Peyer's patch (tissue), 4 donors: ENCODE results near the gene SEC16B. TPM values are rescaled to one million over a fixed set of nuclear protein-coding genes. Genes with fewer than 3 reads are reported as not detected.

ENCODE experiments used
- DNase-seq, 3 donors: peaks; one replicate each; pipeline ENCODE4 v3.0.0-alpha.2; 2017 to 2019
- H3K27ac ChIP-seq, 4 donors: fragments of 200-600 bp; sonication (generic); one replicate each; pipeline ENCODE4 v1.5.1; 2016 to 2019
- H3K27me3 ChIP-seq, 2 donors: fragments of 200-600 bp; sonication (generic); one replicate each; pipeline ENCODE4 v1.5.1; 2019
- H3K36me3 ChIP-seq, 3 donors: fragments of 200-600 bp; sonication (generic); one replicate each; pipeline ENCODE4 v1.5.1; 2016 to 2019
- H3K4me1 ChIP-seq, 4 donors: fragments of 200-600 bp; sonication (generic); one replicate each; pipeline ENCODE4 v1.5.1; 2016 to 2019
- H3K4me3 ChIP-seq, 4 donors: fragments of 200-600 bp; sonication (generic); 1 replicate in 3 of 4; 2 replicates in 1 of 4; pipeline ENCODE4 v1.5.1; 2016 to 2019; ENCODE audit warnings: mild to moderate bottlenecking in 1 of 4
- H3K9me3 ChIP-seq, 4 donors: fragments of 200-600 bp; sonication (generic); one replicate each; pipeline ENCODE4 v1.5.1; 2016 to 2019; ENCODE audit warnings: mild to moderate bottlenecking in 1 of 4
- POLR2A ChIP-seq, 2 donors: fragments of 450-650 bp; IDR thresholded peaks; one replicate each; pipeline ENCODE4 v1.5.1; 2017; ENCODE audit warnings: antibody characterized with exemption in 2 of 2, mild to moderate bottlenecking in 2 of 2, moderate library complexity in 2 of 2
- total RNA-seq, 4 donors: library from RNA; depleted of rRNA; stranded (reverse); fragments of >200 nt; gene quantifications; one replicate each; pipeline ENCODE4 v1.1.0, GENCODE V29; 2016
- TF ChIP-seq, protein P1 (sequence below), 6 experiments: fragments of 450-650 bp in 4 of 6; fragments of 200-600 bp in 2 of 6; sonication (generic) in 1 of 6; IDR thresholded peaks; one replicate each; pipeline ENCODE4 v1.5.1; 2017 to 2019; ENCODE audit warnings: antibody characterized with exemption in 6 of 6, mild to moderate bottlenecking in 3 of 6, moderate library complexity in 1 of 6

Gene SEC16B
- total RNA-seq, 4 donors from 2014 or later: 20.6 to 147 (median 55.0) TPM

DNA sequence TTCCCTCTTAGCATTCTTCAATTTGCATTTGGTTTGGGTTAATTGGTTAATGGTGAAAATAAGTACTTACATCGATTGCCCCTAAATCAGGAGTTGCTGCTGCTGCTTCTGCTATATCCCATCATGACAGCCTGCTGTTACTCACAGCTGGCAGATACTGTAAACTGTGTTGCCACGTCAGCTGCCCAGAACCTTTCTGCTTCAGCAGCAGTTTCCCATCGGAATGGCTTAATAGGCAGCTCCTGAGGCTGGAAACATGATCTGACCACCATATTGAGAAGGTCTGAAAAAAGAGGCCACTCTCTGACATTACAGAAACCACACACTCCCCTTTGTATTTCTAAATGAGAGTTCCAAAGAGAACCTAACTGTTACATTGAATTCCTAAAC, 14.3 kb upstream of the SEC16B start:
- Histone ChIP-seq H3K4me1 (no peaks in the 10 kb centered on the region), H3K27ac (no peak overlapping the region), H3K9me3 (no peaks in the 10 kb centered on the region), H3K27me3 (no peaks in the 10 kb centered on the region), H3K36me3 (no peaks in the 10 kb centered on the region), H3K4me3 (no peak overlapping the region)
- DNase-seq: no peak
- TF ChIP-seq POLR2A (IDR thresholded peaks at IDR 0.05): no peak
- TF ChIP-seq, protein P1, sequence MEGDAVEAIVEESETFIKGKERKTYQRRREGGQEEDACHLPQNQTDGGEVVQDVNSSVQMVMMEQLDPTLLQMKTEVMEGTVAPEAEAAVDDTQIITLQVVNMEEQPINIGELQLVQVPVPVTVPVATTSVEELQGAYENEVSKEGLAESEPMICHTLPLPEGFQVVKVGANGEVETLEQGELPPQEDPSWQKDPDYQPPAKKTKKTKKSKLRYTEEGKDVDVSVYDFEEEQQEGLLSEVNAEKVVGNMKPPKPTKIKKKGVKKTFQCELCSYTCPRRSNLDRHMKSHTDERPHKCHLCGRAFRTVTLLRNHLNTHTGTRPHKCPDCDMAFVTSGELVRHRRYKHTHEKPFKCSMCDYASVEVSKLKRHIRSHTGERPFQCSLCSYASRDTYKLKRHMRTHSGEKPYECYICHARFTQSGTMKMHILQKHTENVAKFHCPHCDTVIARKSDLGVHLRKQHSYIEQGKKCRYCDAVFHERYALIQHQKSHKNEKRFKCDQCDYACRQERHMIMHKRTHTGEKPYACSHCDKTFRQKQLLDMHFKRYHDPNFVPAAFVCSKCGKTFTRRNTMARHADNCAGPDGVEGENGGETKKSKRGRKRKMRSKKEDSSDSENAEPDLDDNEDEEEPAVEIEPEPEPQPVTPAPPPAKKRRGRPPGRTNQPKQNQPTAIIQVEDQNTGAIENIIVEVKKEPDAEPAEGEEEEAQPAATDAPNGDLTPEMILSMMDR (IDR thresholded peaks at IDR 0.05): no peak

DNA sequence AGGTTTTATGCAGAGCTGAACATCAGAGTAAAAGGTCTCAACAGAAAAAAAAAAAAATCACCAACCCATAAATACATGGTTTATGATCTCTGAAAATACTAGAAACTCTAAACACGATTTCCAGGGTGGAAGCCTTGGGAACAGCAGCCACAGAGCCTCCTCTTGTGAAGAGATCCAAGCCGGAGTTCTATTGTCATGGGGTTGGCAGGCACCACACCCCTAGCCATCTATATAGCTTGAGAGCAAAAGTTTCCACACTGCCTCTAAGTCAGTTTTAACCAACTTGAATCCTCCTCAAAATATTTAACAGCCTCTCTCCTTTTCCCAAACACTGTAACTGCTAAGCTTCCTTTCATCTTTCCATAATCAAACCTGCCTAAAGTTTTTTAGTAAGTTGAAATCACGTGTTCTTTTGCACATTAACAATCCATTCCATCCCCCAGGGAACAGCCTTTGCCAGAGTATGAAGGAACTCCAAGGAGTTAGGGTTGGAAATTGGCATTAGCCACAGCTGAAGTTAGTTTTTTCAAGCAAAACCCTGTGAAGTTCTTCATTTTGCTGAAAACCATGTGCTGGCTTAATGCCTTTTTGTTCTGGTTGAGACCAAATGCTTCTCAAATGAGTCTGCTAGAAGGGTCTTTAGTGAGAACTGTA, 13.8 kb upstream of the SEC16B start:
- no peak overlapping the region for H3K27ac ChIP-seq
- H3K27me3 ChIP-seq: no peaks in the 10 kb centered on the region
- DNase-seq: no peak
- no peaks in the 10 kb centered on the region for H3K36me3 ChIP-seq
- TF ChIP-seq, protein P1 (IDR thresholded peaks at IDR 0.05): no peak
- no peak for TF ChIP-seq POLR2A (IDR thresholded peaks at IDR 0.05)
- H3K9me3 ChIP-seq: no peaks in the 10 kb centered on the region
- no peaks in the 10 kb centered on the region for H3K4me1 ChIP-seq
- H3K4me3 ChIP-seq: no peak overlapping the region

DNA sequence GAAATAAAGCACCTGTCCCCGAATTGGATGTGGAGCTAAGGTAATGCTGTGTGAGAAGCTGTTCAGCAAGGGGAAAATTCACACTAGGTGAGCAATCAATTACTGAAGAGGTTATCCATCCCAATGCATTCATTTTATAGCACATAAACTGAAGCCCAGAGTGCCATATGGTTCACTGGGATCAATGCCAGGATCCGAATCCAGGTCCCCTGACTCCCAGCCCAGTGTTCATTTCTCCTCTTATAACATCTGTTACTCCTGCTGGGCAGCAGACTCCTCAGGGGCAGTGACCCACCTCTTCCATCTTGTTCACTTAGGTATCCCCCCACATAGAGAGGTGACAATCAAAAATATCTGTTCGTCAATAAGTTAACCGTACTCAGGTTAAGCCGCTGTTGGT, 13.2 kb upstream of the SEC16B start:
- no peak for TF ChIP-seq POLR2A (IDR thresholded peaks at IDR 0.05)
- TF ChIP-seq, protein P1 (IDR thresholded peaks at IDR 0.05): no peak
- DNase-seq: no peak
- Histone ChIP-seq H3K27ac (no peak overlapping the region), H3K4me1 (no peaks in the 10 kb centered on the region), H3K4me3 (no peak overlapping the region), H3K9me3 (no peaks in the 10 kb centered on the region), H3K27me3 (no peaks in the 10 kb centered on the region), H3K36me3 (no peaks in the 10 kb centered on the region)

GRCh38 chr1:177981200-177981599, 11.3 kb upstream of the SEC16B start:
- TF ChIP-seq POLR2A (IDR thresholded peaks at IDR 0.05): no peak
- no peaks in the 10 kb centered on the region for H3K27me3 ChIP-seq
- no peak overlapping the region for H3K4me3 ChIP-seq

DNA sequence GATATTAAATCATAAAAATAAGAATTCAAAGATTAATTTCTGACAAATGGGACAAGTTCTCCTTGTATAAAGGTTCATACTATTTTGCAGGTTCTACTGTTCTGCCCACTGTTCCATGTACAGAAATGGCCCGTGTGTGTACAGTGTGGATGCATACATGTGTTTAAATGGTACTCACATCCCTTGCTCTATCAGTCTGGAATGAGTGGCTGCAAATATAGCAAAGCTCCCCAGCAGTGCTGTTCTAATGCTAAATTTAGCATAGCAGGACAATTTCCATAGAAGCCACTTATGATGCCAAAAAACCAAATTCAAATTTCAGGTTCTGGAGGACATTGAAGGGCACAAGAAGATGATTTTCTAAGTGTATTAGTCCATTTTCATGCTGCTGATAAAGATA, 9.4 kb upstream of the SEC16B start:
- DNase-seq: no peak
- TF ChIP-seq POLR2A (IDR thresholded peaks at IDR 0.05): no peak
- TF ChIP-seq, protein P1 (IDR thresholded peaks at IDR 0.05): no peak
- Histone ChIP-seq H3K36me3 (no peaks in the 10 kb centered on the region), H3K9me3 (no peaks in the 10 kb centered on the region), H3K27ac (no peak overlapping the region), H3K4me3 (no peak overlapping the region), H3K27me3 (no peaks in the 10 kb centered on the region), H3K4me1 (no peaks in the 10 kb centered on the region)

More at GRCh38 chr1:177981200-177981599, 11.3 kb upstream of the SEC16B start:
- H3K36me3 ChIP-seq: no peaks in the 10 kb centered on the region
- no peaks in the 10 kb centered on the region for H3K9me3 ChIP-seq
- DNase-seq: no peak
- no peaks in the 10 kb centered on the region for H3K4me1 ChIP-seq
- H3K27ac ChIP-seq: no peak overlapping the region

GRCh38 chr1:177978530-177978929, 8.7 kb upstream of the SEC16B start:
- Histone ChIP-seq H3K27me3 (no peaks in the 10 kb centered on the region), H3K4me3 (no peak overlapping the region), H3K27ac (no peak overlapping the region), H3K36me3 (no peaks in the 10 kb centered on the region), H3K9me3 (no peaks in the 10 kb centered on the region), H3K4me1 (no peaks in the 10 kb centered on the region)
- TF ChIP-seq POLR2A (IDR thresholded peaks at IDR 0.05): no peak
- TF ChIP-seq, protein P1 (IDR thresholded peaks at IDR 0.05): no peak
- DNase-seq: no peak
